Spinal cord (tissue), 10 donors: ENCODE results near the gene STEAP3. TPM values are rescaled to one million over a fixed set of nuclear protein-coding genes. Genes with fewer than 3 reads are reported as not detected.

Experiments
- DNase-seq, 6 donors: peaks; one replicate each; pipeline versions ENCODE4 v3.0.0 to v3.0.0-alpha.2; 2013 to 2015; ENCODE audit warnings: low spot score in 6 of 6, low read depth in 4 of 6
- H3K27ac ChIP-seq: one replicate; pipeline ENCODE4 v1.5.1; 2013; ENCODE audit warnings: low read depth, low read length, control low read depth
- H3K27me3 ChIP-seq: one replicate; pipeline ENCODE4 v1.6.1; 2013; ENCODE audit warnings: low read length; ENCODE audit not compliant: control insufficient read depth, insufficient read depth
- H3K36me3 ChIP-seq: one replicate; pipeline ENCODE4 v1.6.1; 2013; ENCODE audit warnings: low read length; ENCODE audit not compliant: control insufficient read depth, insufficient read depth
- H3K4me1 ChIP-seq: one replicate; pipeline ENCODE4 v1.6.1; 2013; ENCODE audit warnings: low read length; ENCODE audit not compliant: control insufficient read depth, insufficient read depth
- H3K4me3 ChIP-seq: one replicate; pipeline ENCODE4 v1.5.1; 2013; ENCODE audit warnings: low read depth, low read length, control low read depth
- H3K9me3 ChIP-seq: one replicate; pipeline ENCODE4 v1.6.1; 2013; ENCODE audit warnings: low read length; ENCODE audit not compliant: control insufficient read depth, insufficient read depth
- WGBS: methylation state at CpG from one replicate; pipeline ENCODE4 v1.1.5; 2013; ENCODE audit warnings: missing lambda C conversion rate; ENCODE audit not compliant: insufficient coverage; 5-methylcytosine and 5-hydroxymethylcytosine counted together
- polyA plus RNA-seq, 2 donors: library from polyadenylated mRNA; unstranded; fragments of 120-200 nt; gene quantifications; one replicate each; pipeline ENCODE4 v1.2.1, GENCODE V29; 2013; ENCODE audit not compliant: insufficient read length in 2 of 2
- total RNA-seq, 2 donors: library from RNA; depleted of rRNA in 1 of 2; stranded (reverse); fragments of 120-200 nt in 1 of 2; fragments of >200 nt in 1 of 2; gene quantifications; one replicate each; pipeline versions ENCODE4 v1.2.3 to v1.2.4, GENCODE V29; 2013 to 2014
- donor health status: healthy.

The STEAP3 gene
- total and polyA plus RNA-seq, 4 donors = 0.94 to 7.0 (median 3.1) TPM

DNA sequence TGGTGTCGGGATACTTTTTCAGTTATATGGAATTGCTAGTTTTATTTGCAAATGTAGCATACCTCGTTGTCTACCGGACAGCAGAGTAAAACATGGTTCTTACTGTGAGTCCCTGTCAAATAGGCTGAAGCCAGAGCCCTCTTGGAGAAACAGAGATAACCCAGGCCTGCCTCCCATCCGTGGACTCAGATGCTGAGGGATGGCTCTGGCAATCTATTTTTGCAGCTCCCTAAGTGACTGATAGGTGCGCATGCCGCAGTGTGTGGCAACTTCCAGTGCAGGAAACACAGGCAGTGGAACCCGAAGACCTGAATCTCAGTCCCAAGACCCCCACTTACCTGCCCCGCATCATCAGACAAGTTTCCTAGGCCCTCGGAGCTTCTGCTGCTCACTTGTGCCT is 33.6 kb downstream of the STEAP3 start:
- no peak for DNase-seq
- Histone ChIP-seq H3K4me1 (peaks cover 24% of the 10 kb centered on the region), H3K27ac (no peak overlapping the region), H3K4me3 (no peak overlapping the region), H3K9me3 (no peaks in the 10 kb centered on the region), H3K27me3 (no peaks in the 10 kb centered on the region), H3K36me3 (no peaks in the 10 kb centered on the region)
- WGBS = 89% methylated on average over 9 of the region's 9 CpGs

DNA sequence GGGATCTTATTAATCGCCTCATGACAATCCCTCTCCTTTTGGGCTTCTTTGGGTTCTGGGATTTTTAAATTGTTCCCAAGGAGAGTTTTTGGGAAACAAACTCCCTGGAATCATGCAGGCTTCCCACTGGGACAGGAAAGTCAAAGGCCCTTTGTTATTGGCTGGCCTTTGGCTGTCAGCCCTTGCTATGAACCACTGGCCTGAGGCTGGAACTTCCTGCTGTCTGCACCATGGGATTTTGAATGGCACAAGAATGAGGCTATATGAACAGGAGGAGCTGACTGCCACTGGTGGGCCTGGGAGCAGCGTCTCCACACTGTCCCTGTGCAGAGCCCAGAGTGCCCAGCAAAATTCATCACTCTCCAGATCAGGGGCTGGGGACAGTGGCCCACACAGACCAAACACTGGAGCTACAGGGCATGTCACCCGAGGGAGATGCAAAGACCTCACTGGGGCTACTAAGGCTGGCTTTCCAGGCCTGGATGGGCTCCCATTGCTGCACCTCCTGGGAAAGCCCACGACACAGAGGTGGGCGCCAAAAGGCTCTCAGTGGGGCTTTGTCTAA is 35.7 kb downstream of the STEAP3 start:
- no peaks in the 10 kb centered on the region for H3K27me3 ChIP-seq
- no peak overlapping the region for H3K27ac ChIP-seq
- H3K4me3 ChIP-seq = no peak overlapping the region
- no peaks in the 10 kb centered on the region for H3K9me3 ChIP-seq
- H3K36me3 ChIP-seq = peaks cover 4% of the 10 kb centered on the region
- WGBS = 69% methylated on average over 5 of the region's 5 CpGs
- peaks cover 24% of the 10 kb centered on the region for H3K4me1 ChIP-seq
- DNase-seq = peak in 1 of 6 donors; percentile 27

DNA sequence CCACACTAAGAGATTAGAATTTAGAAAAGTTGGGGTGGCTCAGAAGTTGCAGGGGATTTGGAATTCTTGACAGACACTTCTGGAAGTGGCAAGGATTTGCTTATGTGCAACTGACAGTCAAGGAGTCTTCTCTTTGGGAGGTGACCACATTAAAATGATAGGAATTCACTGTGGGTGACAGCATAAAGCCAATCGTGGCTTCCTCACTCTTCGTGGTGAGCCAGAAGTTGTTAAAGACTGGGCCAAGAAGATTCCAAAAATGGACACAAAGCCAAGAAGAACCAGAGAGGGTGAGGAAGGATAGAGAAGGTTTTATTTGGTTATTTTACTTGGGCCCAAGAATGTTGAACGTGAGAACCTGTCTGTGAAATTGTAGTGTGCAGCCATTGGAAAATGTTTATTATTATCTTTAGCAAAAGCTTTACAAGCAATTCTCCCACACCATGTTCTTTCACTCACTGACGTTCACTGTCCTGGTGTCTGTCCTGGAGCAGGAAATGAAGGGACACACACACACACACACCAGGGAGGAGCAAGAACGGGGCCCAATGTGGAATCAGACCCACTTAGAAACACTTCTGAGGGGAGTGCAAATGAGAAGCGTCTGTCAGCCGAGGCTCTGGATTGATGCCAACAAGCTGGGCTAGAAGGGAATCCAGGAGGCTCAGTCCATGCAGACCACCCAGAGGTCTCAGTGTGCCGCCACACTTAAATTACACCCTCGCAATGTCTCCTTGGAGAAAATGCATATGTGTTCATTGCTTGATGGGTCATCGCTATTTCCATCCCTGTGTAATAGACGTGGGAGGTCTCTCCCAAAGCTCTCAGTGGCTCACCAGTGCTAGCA is 37.2 kb downstream of the STEAP3 start:
- Histone ChIP-seq H3K27ac (no peak overlapping the region), H3K27me3 (no peaks in the 10 kb centered on the region), H3K9me3 (no peaks in the 10 kb centered on the region), H3K4me1 (peaks cover 19% of the 10 kb centered on the region), H3K36me3 (peaks cover 4% of the 10 kb centered on the region), H3K4me3 (no peak overlapping the region)
- peak in 2 of 6 donors; percentile 35 to 53 for DNase-seq
- 46% methylated on average over 8 of the region's 11 CpGs for WGBS

DNA sequence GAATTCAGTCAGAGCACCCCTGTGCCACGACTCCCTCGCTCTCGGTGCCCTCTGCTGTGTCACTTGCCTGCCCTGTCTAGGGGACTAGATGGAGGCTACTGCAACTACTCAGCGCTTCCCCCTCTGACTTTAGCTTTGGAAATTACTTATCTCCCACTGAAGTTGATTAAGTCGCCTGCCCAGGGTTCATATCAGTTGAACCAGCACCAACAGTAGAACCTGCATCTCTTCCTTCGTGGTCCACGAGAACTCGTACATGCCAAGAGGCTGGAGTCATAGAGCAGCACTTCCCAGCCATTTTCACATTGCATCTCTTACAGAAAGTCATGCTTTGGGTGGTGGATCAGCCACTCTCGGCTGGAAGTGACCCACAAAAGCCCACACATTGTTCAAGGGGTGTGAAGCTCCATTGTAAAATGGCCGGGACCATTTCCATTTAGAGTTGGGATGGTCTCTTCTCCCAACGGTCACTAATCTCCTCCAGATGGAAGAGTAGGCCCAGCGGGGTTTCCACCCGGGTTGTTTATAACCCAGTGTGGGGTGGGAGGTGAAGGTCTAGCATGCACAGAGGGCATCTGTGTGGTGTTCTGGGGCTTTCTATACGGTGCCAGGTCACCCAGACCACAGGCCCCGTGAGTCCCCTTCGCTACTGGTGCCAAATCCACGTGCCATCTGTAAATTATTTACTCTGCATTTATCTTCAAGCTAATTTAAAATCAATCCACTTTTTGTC is 38.0 kb downstream of the STEAP3 start:
- no peak overlapping the region for H3K27ac ChIP-seq
- no peaks in the 10 kb centered on the region for H3K27me3 ChIP-seq
- peaks cover 4% of the 10 kb centered on the region for H3K36me3 ChIP-seq
- 100% methylated on average over 5 of the region's 17 CpGs for WGBS
- peaks cover 11% of the 10 kb centered on the region for H3K4me1 ChIP-seq
- no peak for DNase-seq
- H3K4me3 ChIP-seq = no peak overlapping the region
- H3K9me3 ChIP-seq = no peaks in the 10 kb centered on the region

DNA sequence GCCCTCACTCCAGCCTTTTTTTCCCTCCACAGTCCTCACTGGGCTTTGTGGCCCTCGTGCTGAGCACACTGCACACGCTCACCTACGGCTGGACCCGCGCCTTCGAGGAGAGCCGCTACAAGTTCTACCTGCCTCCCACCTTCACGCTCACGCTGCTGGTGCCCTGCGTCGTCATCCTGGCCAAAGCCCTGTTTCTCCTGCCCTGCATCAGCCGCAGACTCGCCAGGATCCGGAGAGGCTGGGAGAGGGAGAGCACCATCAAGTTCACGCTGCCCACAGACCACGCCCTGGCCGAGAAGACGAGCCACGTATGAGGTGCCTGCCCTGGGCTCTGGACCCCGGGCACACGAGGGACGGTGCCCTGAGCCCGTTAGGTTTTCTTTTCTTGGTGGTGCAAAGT is 39.4 kb downstream of the STEAP3 start:
- 97% methylated on average over 21 of the region's 23 CpGs for WGBS
- no peaks in the 10 kb centered on the region for H3K9me3 ChIP-seq
- H3K27ac ChIP-seq = no peak overlapping the region
- H3K36me3 ChIP-seq = peaks cover 4% of the 10 kb centered on the region
- peaks cover 10% of the 10 kb centered on the region for H3K4me1 ChIP-seq
- DNase-seq = no peak
- H3K4me3 ChIP-seq = no peak overlapping the region
- H3K27me3 ChIP-seq = no peaks in the 10 kb centered on the region

DNA sequence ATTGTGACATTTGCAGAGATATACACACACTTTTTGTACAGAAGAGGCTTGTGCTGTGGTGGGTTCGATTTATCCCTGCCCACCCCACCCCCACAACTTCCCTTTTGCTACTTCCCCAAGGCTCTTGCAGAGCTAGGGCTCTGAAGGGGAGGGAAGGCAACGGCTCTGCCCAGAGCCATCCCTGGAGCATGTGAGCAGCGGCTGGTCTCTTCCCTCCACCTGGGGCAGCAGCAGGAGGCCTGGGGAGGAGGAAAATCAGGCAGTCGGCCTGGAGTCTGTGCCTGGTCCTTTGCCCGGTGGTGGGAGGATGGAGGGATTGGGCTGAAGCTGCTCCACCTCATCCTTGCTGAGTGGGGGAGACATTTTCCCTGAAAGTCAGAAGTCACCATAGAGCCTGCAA is 40.0 kb downstream of the STEAP3 start:
- Histone ChIP-seq H3K4me3 (no peak overlapping the region), H3K9me3 (no peaks in the 10 kb centered on the region), H3K4me1 (peaks cover 10% of the 10 kb centered on the region), H3K27me3 (no peaks in the 10 kb centered on the region), H3K36me3 (peaks cover 4% of the 10 kb centered on the region), H3K27ac (no peak overlapping the region)
- WGBS = 43% methylated on average over 3 of the region's 5 CpGs
- no peak for DNase-seq

DNA sequence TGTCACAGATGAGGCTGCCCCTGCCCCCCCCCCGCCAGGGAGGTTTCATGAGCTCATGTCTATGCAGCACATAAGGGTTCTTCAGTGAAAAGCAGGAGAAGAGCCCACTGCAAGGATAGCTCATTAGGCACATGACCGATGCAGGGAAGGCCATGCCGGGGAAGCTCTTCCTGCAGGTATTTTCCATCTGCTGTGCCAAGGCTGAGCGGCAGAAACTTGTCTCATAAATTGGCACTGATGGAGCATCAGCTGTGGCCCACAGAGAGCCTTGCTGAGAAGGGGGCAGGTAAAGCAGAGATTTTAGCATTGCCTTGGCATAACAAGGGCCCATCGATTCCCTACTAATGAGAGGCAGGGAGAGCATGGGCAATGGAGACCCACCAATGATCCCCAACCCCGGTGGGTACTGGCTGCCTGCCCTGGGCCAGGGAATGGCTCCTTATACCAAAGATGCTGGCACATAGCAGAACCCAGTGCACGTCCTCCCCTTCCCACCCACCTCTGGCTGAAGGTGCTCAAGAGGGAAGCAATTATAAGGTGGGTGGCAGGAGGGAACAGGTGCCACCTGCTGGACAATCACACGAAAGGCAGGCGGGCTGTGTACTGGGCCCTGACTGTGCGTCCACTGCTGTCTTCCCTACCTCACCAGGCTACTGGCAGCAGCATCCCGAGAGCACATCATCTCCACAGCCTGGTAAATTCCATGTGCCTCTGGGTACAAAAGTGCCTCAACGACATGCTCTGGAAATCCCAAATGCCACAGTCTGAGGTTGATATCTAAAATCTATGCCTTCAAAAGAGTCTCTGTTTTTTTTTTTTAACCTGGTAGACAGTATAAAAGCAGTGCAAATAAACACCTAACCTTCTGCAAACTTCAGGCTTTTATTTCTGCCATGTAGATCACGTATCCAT is 41.4 kb downstream of the STEAP3 start:
- DNase-seq = peak in 2 of 6 donors; percentile 31 to 32
- 60% methylated on average over 11 of the region's 13 CpGs for WGBS
- no peak overlapping the region for H3K27ac ChIP-seq

DNA sequence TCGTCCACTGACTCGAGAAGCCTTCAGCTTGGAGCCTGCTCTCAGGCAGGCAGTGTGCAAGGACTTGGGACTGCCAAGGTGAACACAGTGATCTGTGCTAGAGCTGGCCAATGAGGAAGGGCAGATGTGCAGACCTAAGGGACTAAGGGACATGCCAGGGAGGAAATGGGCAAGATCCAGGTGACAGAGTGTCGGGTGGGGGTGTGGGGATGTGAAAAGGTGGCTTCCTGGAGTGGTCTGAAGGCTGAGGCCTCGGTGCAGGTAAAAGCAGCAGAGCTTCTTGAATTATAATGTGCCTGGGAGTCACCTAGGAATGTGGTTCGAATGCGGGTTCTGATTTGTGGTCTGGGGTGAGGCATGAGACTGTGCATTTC is 42.0 kb downstream of the STEAP3 start:
- Histone ChIP-seq H3K4me3 (no peak overlapping the region), H3K27ac (no peak overlapping the region), H3K36me3 (peaks cover 4% of the 10 kb centered on the region), H3K9me3 (no peaks in the 10 kb centered on the region), H3K4me1 (no peaks in the 10 kb centered on the region), H3K27me3 (no peaks in the 10 kb centered on the region)
- DNase-seq = no peak
- WGBS = 97% methylated on average over 6 of the region's 6 CpGs

More for the DNA sequence above, 41.4 kb downstream of the STEAP3 start:
- H3K4me1 ChIP-seq = no peaks in the 10 kb centered on the region
- H3K4me3 ChIP-seq = no peak overlapping the region
- H3K9me3 ChIP-seq = no peaks in the 10 kb centered on the region
- H3K27me3 ChIP-seq = no peaks in the 10 kb centered on the region
- peaks cover 4% of the 10 kb centered on the region for H3K36me3 ChIP-seq

DNA sequence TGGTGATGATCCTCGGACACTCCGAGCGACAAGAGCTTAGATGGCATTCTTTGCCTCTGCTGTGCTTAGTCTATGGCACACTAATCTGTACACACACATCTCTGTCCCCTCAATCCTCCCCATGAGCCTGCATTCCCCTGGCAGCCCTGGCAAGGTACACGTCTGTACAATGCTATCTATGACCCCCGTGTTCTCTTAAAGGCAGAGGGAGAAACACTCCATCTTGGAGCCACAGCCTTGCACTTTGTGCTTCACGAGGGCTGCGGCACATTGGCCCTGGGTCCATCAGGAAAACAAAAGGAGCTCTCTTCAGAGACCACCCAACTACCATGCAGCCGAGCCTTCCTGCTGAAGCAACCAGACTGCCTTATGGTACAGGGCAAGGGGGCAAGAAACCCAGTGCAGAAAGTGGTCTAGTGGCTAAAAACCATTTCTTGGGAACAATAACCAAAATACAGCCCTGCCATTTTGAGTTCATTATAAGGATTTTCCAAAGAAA is 42.5 kb downstream of the STEAP3 start:
- no peaks in the 10 kb centered on the region for H3K9me3 ChIP-seq
- DNase-seq = no peak
- H3K27ac ChIP-seq = no peak overlapping the region
- no peaks in the 10 kb centered on the region for H3K27me3 ChIP-seq
- H3K36me3 ChIP-seq = peaks cover 4% of the 10 kb centered on the region
- 74% methylated on average over 8 of the region's 8 CpGs for WGBS
- H3K4me3 ChIP-seq = no peak overlapping the region
- H3K4me1 ChIP-seq = no peaks in the 10 kb centered on the region
